H1 (cell line): ENCODE data around the gene IL19. TPM values are rescaled to one million over a fixed set of nuclear protein-coding genes. Genes with fewer than 3 reads are reported as not detected.
A peak's percentile ranks its signal among the peaks of the same experiment; 100 is the strongest.

Experiments
- CTCF ChIA-PET: fragments of 300-600 bp; sonication (Branson Sonifier 250); formaldehyde crosslinking; loops from one replicate; lab custom pipeline; 2021; ENCODE audit not compliant: partially characterized antibody; lab: Charles Lee
- POLR2A ChIA-PET: fragments of 300-600 bp; sonication (Branson Sonifier 250); formaldehyde crosslinking; loops from one replicate; lab custom pipeline; 2021; ENCODE audit warnings: inconsistent platforms; ENCODE audit not compliant: partially characterized antibody; lab: Charles Lee
- DNase-seq, 2 experiments: peaks; one replicate each; pipeline versions ENCODE4 v3.0.0 to v3.0.0-alpha.2; 2010 to 2022; ENCODE audit warnings: low spot score in 2 of 2, low read depth in 1 of 2, mixed read lengths in 1 of 2
- FAIRE-seq: peaks from 2 replicates; lab custom pipeline; 2011; peaks lifted over from hg19 to GRCh38; lab: Jason Lieb, UNC
- H2AFZ ChIP-seq: 2 replicates; pipeline ENCODE4 v1.8.1; 2012; ENCODE audit warnings: low read length, inconsistent platforms
- H2AK5ac ChIP-seq: 2 replicates; pipeline ENCODE4 v1.6.1; 2013; ENCODE audit warnings: low read depth, low read length
- H2BK120ac ChIP-seq: replicated peaks from 2 replicates; pipeline ENCODE3; 2013; ENCODE audit warnings: low read depth, low read length, inconsistent platforms
- H2BK12ac ChIP-seq: 2 replicates; pipeline ENCODE4 v1.6.1; 2013; ENCODE audit warnings: low read depth, low read length
- H2BK15ac ChIP-seq: 2 replicates; pipeline ENCODE4 v1.6.1; 2013; ENCODE audit warnings: low read length
- H2BK20ac ChIP-seq: 2 replicates; pipeline ENCODE4 v1.6.1; 2013; ENCODE audit warnings: low read length
- H2BK5ac ChIP-seq: 2 replicates; pipeline ENCODE4 v1.6.1; 2013; ENCODE audit warnings: low read depth, low read length
- H3K14ac ChIP-seq: 2 replicates; pipeline ENCODE4 v1.6.1; 2013; ENCODE audit warnings: inconsistent platforms; ENCODE audit not compliant: insufficient read length
- H3K18ac ChIP-seq: 2 replicates; pipeline ENCODE4 v1.6.1; 2013; ENCODE audit warnings: low read length; ENCODE audit errors: extremely low read depth
- H3K23ac ChIP-seq: 2 replicates; pipeline ENCODE4 v1.6.1; 2013; ENCODE audit warnings: inconsistent platforms; ENCODE audit not compliant: insufficient read length
- H3K23me2 ChIP-seq: 2 replicates; pipeline ENCODE4 v1.6.1; 2013; ENCODE audit warnings: low read depth, low read length
- H3K27ac ChIP-seq: 2 replicates; pipeline ENCODE4 v1.6.1; 2011; ENCODE audit warnings: low read depth, low read length, inconsistent platforms
- H3K27me3 ChIP-seq, 4 experiments: replicated peaks in 1 of 4; 1 replicate in 1 of 4; 2 replicates in 3 of 4; pipeline versions ENCODE4 v1.6.1 to v1.8.1; 2011 to 2013; ENCODE audit warnings: low read length in 3 of 4, mild to moderate bottlenecking in 3 of 4, inconsistent platforms in 2 of 4, mixed read lengths in 2 of 4, moderate library complexity in 1 of 4; ENCODE audit not compliant: control insufficient read depth in 3 of 4, insufficient read depth in 3 of 4; ENCODE audit errors: extremely low read depth in 1 of 4
- H3K36me3 ChIP-seq, 4 experiments: 2 replicates each; pipeline versions ENCODE4 v1.6.1 to v1.8.1; 2011 to 2013; ENCODE audit warnings: mild to moderate bottlenecking in 4 of 4, low read length in 3 of 4, moderate library complexity in 2 of 4, control low read depth in 1 of 4, inconsistent platforms in 1 of 4; ENCODE audit not compliant: insufficient read depth in 4 of 4, control insufficient read depth in 2 of 4
- H3K4ac ChIP-seq: replicated peaks from 2 replicates; pipeline ENCODE3; 2013; ENCODE audit warnings: low read length, low read depth, mixed read lengths, inconsistent platforms; ENCODE audit not compliant: insufficient read length
- H3K4me1 ChIP-seq, 4 experiments: replicated peaks in 1 of 4; 1 replicate in 1 of 4; 2 replicates in 3 of 4; pipeline versions ENCODE4 v1.6.1 to v1.8.1; 2011 to 2013; ENCODE audit warnings: low read length in 3 of 4, inconsistent platforms in 2 of 4, mixed read lengths in 1 of 4; ENCODE audit not compliant: insufficient read depth in 4 of 4, control insufficient read depth in 3 of 4
- H3K4me2 ChIP-seq, 2 experiments: 2 replicates each; pipeline versions ENCODE4 v1.6.1 to v1.8.1; 2011 to 2013; ENCODE audit warnings: low read depth in 2 of 2, low read length in 2 of 2, control low read depth in 1 of 2, inconsistent platforms in 1 of 2, mild to moderate bottlenecking in 1 of 2; ENCODE audit not compliant: insufficient read depth in 1 of 2
- H3K4me3 ChIP-seq, 4 experiments: fragments of 200-600, 300-600 bp in 1 of 4; sonication (generic), shearing (Covaris generic), sonication (Bioruptor Twin) in 1 of 4; 2 replicates each; pipeline versions ENCODE4 v1.5.1 to v1.8.1; 2011 to 2016; ENCODE audit warnings: low read length in 4 of 4, low read depth in 3 of 4, control low read depth in 2 of 4, inconsistent platforms in 2 of 4, mild to moderate bottlenecking in 2 of 4, mixed read lengths in 1 of 4, moderate library complexity in 1 of 4; ENCODE audit not compliant: insufficient read depth in 2 of 4; ENCODE audit errors: extremely low read depth in 1 of 4
- H3K56ac ChIP-seq: replicated peaks from 2 replicates; pipeline ENCODE3; 2013; ENCODE audit warnings: low read depth, mild to moderate bottlenecking, mixed read lengths, low read length, inconsistent platforms; ENCODE audit not compliant: insufficient read length
- H3K79me1 ChIP-seq: 2 replicates; pipeline ENCODE4 v1.6.1; 2013; ENCODE audit warnings: low read depth, low read length, control low read depth
- H3K79me2 ChIP-seq, 2 experiments: 2 replicates each; pipeline versions ENCODE4 v1.6.1 to v1.8.1; 2012 to 2013; ENCODE audit warnings: low read length in 2 of 2, mild to moderate bottlenecking in 2 of 2, inconsistent platforms in 1 of 2; ENCODE audit not compliant: insufficient read depth in 2 of 2, control insufficient read depth in 1 of 2
- H3K9ac ChIP-seq, 4 experiments: replicated peaks in 1 of 4; 1 replicate in 1 of 4; 2 replicates in 3 of 4; pipeline versions ENCODE4 v1.6.1 to v1.8.1; 2011 to 2013; ENCODE audit warnings: low read depth in 3 of 4, low read length in 3 of 4, control low read depth in 2 of 4, mild to moderate bottlenecking in 2 of 4, moderate library complexity in 2 of 4, inconsistent platforms in 1 of 4; ENCODE audit errors: extremely low read depth in 1 of 4
- H3K9me3 ChIP-seq, 2 experiments: 2 replicates each; pipeline versions ENCODE4 v1.6.1 to v1.8.1; 2012 to 2013; ENCODE audit warnings: mild to moderate bottlenecking in 2 of 2, moderate library complexity in 2 of 2, control low read depth in 1 of 2, inconsistent platforms in 1 of 2, low read depth in 1 of 2, low read length in 1 of 2, mixed read lengths in 1 of 2; ENCODE audit not compliant: insufficient read depth in 2 of 2
- H4K20me1 ChIP-seq, 2 experiments: replicated peaks in 1 of 2; 2 replicates each; pipeline versions ENCODE3 to v1.8.1; 2011 to 2013; ENCODE audit warnings: inconsistent platforms in 2 of 2, low read length in 2 of 2, mild to moderate bottlenecking in 1 of 2; ENCODE audit not compliant: insufficient read depth in 2 of 2, control insufficient read depth in 1 of 2
- H4K5ac ChIP-seq: 2 replicates; pipeline ENCODE4 v1.6.1; 2013; ENCODE audit warnings: low read length, low read depth, mixed read lengths, inconsistent platforms; ENCODE audit not compliant: insufficient read length
- H4K8ac ChIP-seq: 2 replicates; pipeline ENCODE4 v1.8.0; 2013; ENCODE audit warnings: mild to moderate bottlenecking, moderate library complexity, low read length, inconsistent platforms; ENCODE audit not compliant: insufficient read depth; ENCODE audit errors: extremely low read depth
- H4K91ac ChIP-seq: replicated peaks from 2 replicates; pipeline ENCODE3; 2013; ENCODE audit warnings: low read length, mixed read lengths, inconsistent platforms; ENCODE audit not compliant: insufficient read length
- HDAC2 ChIP-seq, 2 experiments: fragments of 300-600 bp in 1 of 2; sonication (generic) in 1 of 2; IDR thresholded peaks; 2 replicates each; pipeline ENCODE4 v1.6.1; 2011 to 2012; ENCODE audit warnings: low read depth in 2 of 2, low read length in 2 of 2, mild to moderate bottlenecking in 2 of 2, moderate library complexity in 2 of 2, borderline replicate concordance in 1 of 2, inconsistent platforms in 1 of 2
- MAFK ChIP-seq: IDR thresholded peaks from 2 replicates; pipeline ENCODE4 v1.6.1; 2012; ENCODE audit warnings: low read depth, mild to moderate bottlenecking, improper control_type of control experiment, low read length
- PHF8 ChIP-seq: fragments of 200-600 bp; sonication (generic); conservative IDR thresholded peaks from 2 replicates; pipeline ENCODE4 v1.7.1; 2012; ENCODE audit warnings: low read depth, mild to moderate bottlenecking, inconsistent platforms, low read length, moderate library complexity
- RAD21 ChIP-seq, 2 experiments: IDR thresholded peaks in 1 of 2; conservative IDR thresholded peaks in 1 of 2; 2 replicates each; pipeline ENCODE4 v1.6.1; 2011; ENCODE audit warnings: low read depth in 2 of 2, low read length in 2 of 2, improper control_type of control experiment in 1 of 2, inconsistent platforms in 1 of 2, mild to moderate bottlenecking in 1 of 2, moderate library complexity in 1 of 2
- TEAD4 ChIP-seq: IDR thresholded peaks from 2 replicates; pipeline ENCODE4 v1.6.1; 2012; ENCODE audit warnings: low read depth, low read length, inconsistent platforms, mixed read lengths
- ZNF274 ChIP-seq: IDR thresholded peaks from 2 replicates; pipeline ENCODE4 v1.7.0; 2012; ENCODE audit warnings: low read length, borderline replicate concordance; ENCODE audit errors: extremely low read depth
- WGBS, 2 experiments: shearing (Covaris generic) in 1 of 2; methylation state at CpG; one replicate each; pipeline versions ENCODE4 v1.1.6 to v1.1.7; 2013 to 2015; ENCODE audit warnings: low lambda C conversion rate in 2 of 2, mixed read lengths in 2 of 2, inconsistent platforms in 1 of 2, low coverage in 1 of 2, missing lambda C conversion rate in 1 of 2; ENCODE audit not compliant: insufficient replicate concordance in 2 of 2, insufficient coverage in 1 of 2, insufficient read length in 1 of 2; ENCODE audit errors: extremely low coverage in 1 of 2, missing lambda C conversion rate in 1 of 2; 5-methylcytosine and 5-hydroxymethylcytosine counted together
- polyA plus RNA-seq, 7 experiments: library from polyadenylated mRNA; depleted of rRNA in 3 of 7; stranded (reverse) in 5 of 7; unstranded in 2 of 7; fragments of >200 nt in 5 of 7; fragments of 200-250 nt in 2 of 7; gene quantifications; 1 replicate in 5 of 7; 2 replicates in 1 of 7; 4 replicates in 1 of 7; pipeline versions ENCODE4 v1.2.1 to v1.2.3, GENCODE V29; 2011 to 2013; ENCODE audit warnings: missing spikeins in 2 of 7, mixed read lengths in 2 of 7
- total RNA-seq: library from RNA; stranded (reverse); fragmentation: NEBNext Ultra II Directional; extraction: Animal tissue kit (Norgen Biotek cat#: 25700); gene quantifications from 2 replicates; pipeline ENCODE4 v1.2.1, GENCODE V29; 2021
- TF ChIP-seq, protein P1 (sequence below), 3 experiments: IDR thresholded peaks; 1 replicate in 2 of 3; 2 replicates in 1 of 3; pipeline versions ENCODE4 v1.5.1 to v1.6.1; 2011; ENCODE audit warnings: low read length in 3 of 3, mild to moderate bottlenecking in 3 of 3, inconsistent platforms in 2 of 3, low read depth in 1 of 3, moderate library complexity in 1 of 3; ENCODE audit not compliant: insufficient read depth in 1 of 3; ENCODE audit errors: control extremely low read depth in 1 of 3

The IL19 gene
- total and polyA plus RNA-seq, 2 of the 8 experiments (the other 6 are each of a cell fraction or from before 2014, with no cell fraction given), result not detected

DNA sequence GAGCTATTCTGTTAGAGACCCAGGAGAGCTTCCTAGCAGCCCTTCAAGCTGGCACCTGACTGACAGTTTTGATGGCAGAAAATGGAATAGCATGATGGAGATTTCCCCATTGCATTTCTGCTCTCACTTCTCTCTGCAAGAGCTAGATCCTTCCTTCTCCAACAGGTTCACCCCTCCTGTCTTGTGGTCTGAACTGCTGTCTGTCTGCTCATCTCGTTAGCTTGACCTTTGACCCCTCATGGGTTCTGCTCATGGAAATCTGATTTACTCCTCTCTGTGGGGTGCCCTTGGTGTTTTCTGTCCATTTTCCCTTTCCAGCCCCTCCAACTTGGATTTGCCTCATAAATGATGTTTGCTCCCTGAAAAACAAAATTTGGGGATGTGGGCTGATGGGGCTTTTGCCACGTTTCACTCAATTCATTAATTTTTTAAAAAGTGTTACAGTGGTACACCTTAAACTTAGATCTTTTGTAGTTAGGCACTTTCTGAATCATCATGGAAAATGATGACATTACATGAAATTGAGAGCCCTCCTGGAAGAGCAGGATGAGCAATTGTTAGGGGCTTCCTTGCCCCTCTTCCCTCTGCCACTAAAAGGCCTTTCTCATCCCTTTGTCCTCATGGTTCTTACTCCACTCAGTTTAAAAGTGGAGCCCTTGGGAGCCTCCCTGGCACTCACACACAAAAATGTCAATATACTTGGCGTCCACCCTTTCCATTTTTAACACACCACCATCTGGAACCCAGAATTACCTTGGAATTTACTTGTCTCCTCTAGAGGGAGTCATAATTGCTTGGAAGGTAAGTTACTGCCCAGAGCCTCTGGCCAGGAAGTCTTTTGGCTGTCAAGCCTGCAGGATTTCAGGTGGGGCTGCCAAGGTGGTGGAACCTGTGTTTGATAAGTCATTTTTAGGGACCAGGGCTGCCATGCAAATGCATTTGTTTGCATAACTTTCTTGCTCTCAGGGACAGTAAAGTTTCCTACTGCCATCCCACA lies 31.9 kb upstream of the IL19 start:
- ChIA-PET POLR2A (no interaction called here), CTCF (interaction anchor here (0.6 to 8.0 kb wide), 32 partner anchors 10 to 259 kb away, joined by 3 to 81 read pairs (median 4); partner anchors contain the start of gene IL19)
- peaks cover 2 to 5% of the 10 kb centered on the region in 2 experiments for H4K20me1 ChIP-seq
- H2BK12ac ChIP-seq, result no peak overlapping the region
- 87% methylated on average over 3 of the region's 3 CpGs; no CpG with 5 or more reads in 1 of the 2 experiments for WGBS, 2 experiments
- H4K91ac ChIP-seq, result no peak overlapping the region
- no peak overlapping the region for H4K5ac ChIP-seq
- no peak overlapping the region for H2AK5ac ChIP-seq
- no peak overlapping the region for H3K14ac ChIP-seq
- H3K56ac ChIP-seq, result no peak overlapping the region
- H2BK15ac ChIP-seq, result no peak overlapping the region
- no peak for FAIRE-seq
- H3K79me1 ChIP-seq, result no peaks in the 10 kb centered on the region
- H3K4ac ChIP-seq, result no peak overlapping the region
- H3K4me2 ChIP-seq, result no peak overlapping the region
- no peak overlapping the region for H4K8ac ChIP-seq
- H3K27ac ChIP-seq, result no peak overlapping the region
- no peaks in the 10 kb centered on the region for H3K9me3 ChIP-seq
- no peak overlapping the region for H2BK120ac ChIP-seq
- H3K4me1 ChIP-seq, result peaks cover 0 to 3% (median 0%) of the 10 kb centered on the region in 4 experiments; a peak in 2 of 7 replicates
- H2BK5ac ChIP-seq, result no peak overlapping the region
- no peak overlapping the region for H2BK20ac ChIP-seq
- H3K23me2 ChIP-seq, result no peaks in the 10 kb centered on the region
- H3K36me3 ChIP-seq, result peaks cover 0 to 3% (median 0%) of the 10 kb centered on the region in 4 experiments; a peak in 1 of 8 replicates
- no peak overlapping the region for H3K23ac ChIP-seq
- H3K9ac ChIP-seq, result no peak overlapping the region
- no peaks in the 10 kb centered on the region for H3K79me2 ChIP-seq
- no peak overlapping the region for H3K4me3 ChIP-seq
- DNase-seq, result no peak
- no peak overlapping the region for H3K18ac ChIP-seq
- no peaks in the 10 kb centered on the region for H3K27me3 ChIP-seq
- H2AFZ ChIP-seq, result no peak overlapping the region
- TF ChIP-seq MAFK (no peak), RAD21 (IDR thresholded peaks at IDR 0.05 in 1 of 2, conservative IDR thresholded peaks at IDR 0.05 in 1 of 2; ENCODE audit: low read depth in 2 of 2, low read length in 2 of 2) (peak; percentile 34 to 64; a peak in 3 of 4 replicates), HDAC2 (IDR thresholded peaks at IDR 0.05; ENCODE audit: borderline replicate concordance in 1 of 2, low read depth in 2 of 2, low read length in 2 of 2) (no peak), PHF8 (no peak), ZNF274 (no peak), TEAD4 (0 out of 2 replicates have a peak, but pooled peaks have one; percentile 14)
- TF ChIP-seq, protein P1, sequence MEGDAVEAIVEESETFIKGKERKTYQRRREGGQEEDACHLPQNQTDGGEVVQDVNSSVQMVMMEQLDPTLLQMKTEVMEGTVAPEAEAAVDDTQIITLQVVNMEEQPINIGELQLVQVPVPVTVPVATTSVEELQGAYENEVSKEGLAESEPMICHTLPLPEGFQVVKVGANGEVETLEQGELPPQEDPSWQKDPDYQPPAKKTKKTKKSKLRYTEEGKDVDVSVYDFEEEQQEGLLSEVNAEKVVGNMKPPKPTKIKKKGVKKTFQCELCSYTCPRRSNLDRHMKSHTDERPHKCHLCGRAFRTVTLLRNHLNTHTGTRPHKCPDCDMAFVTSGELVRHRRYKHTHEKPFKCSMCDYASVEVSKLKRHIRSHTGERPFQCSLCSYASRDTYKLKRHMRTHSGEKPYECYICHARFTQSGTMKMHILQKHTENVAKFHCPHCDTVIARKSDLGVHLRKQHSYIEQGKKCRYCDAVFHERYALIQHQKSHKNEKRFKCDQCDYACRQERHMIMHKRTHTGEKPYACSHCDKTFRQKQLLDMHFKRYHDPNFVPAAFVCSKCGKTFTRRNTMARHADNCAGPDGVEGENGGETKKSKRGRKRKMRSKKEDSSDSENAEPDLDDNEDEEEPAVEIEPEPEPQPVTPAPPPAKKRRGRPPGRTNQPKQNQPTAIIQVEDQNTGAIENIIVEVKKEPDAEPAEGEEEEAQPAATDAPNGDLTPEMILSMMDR (IDR thresholded peaks at IDR 0.05; ENCODE audit: control extremely low read depth in 1 of 3, insufficient read depth in 1 of 3, low read depth in 1 of 3, low read length in 3 of 3), result peak in 2 of 3 experiments; percentile 48 to 56; a peak in 3 of 4 replicates
